Naive thymus-derived CD4-positive, alpha-beta T cell (primary cell): ENCODE data around the gene GRHL3. TPM values are rescaled to one million over a fixed set of nuclear protein-coding genes. Genes with fewer than 3 reads are reported as not detected.

Experiments
- ATAC-seq: fragments of 150-1000 bp; cut with Tn5 transposase; 2 replicates; pipeline ENCODE4 v1.10.0; 2021; ENCODE audit warnings: mild to moderate bottlenecking, moderate library complexity
- CTCF ChIA-PET: fragments of 350-600 bp; sonication (Branson Sonifier 250); formaldehyde crosslinking; loops from one replicate; lab custom pipeline; 2021; ENCODE audit warnings: antibody characterized with exemption; lab: Charles Lee
- POLR2A ChIA-PET: fragments of 350-600 bp; sonication (Branson Sonifier 250); formaldehyde crosslinking; loops from one replicate; lab custom pipeline; 2021; ENCODE audit warnings: antibody characterized with exemption, inconsistent platforms; lab: Charles Lee
- DNase-seq, 9 donors: peaks; one replicate each; pipeline versions ENCODE4 v3.0.0 to v3.0.0-alpha.2; 2020 to 2022; ENCODE audit warnings: mixed read lengths in 1 of 9
- H3K27ac ChIP-seq: one replicate; pipeline ENCODE4 v1.7.0; 2013; ENCODE audit warnings: mild to moderate bottlenecking, low read depth, low read length, moderate library complexity
- H3K27me3 ChIP-seq, 2 donors: one replicate each; pipeline ENCODE4 v1.7.0; 2013; ENCODE audit warnings: low read length in 2 of 2, mild to moderate bottlenecking in 2 of 2, moderate library complexity in 2 of 2; ENCODE audit not compliant: control insufficient read depth in 2 of 2, insufficient read depth in 2 of 2
- H3K36me3 ChIP-seq, 3 experiments: 1 replicate in 2 of 3; 2 replicates in 1 of 3; pipeline ENCODE4 v1.7.0; 2013; ENCODE audit warnings: low read length in 3 of 3, mild to moderate bottlenecking in 3 of 3, moderate library complexity in 1 of 3; ENCODE audit not compliant: insufficient read depth in 3 of 3, control insufficient read depth in 2 of 3
- H3K4me1 ChIP-seq, 2 donors: one replicate each; pipeline ENCODE4 v1.7.0; 2013; ENCODE audit warnings: low read length in 2 of 2, mild to moderate bottlenecking in 2 of 2, moderate library complexity in 1 of 2; ENCODE audit not compliant: control insufficient read depth in 2 of 2, insufficient read depth in 2 of 2
- H3K4me3 ChIP-seq: 2 replicates; pipeline ENCODE4 v1.7.0; 2013; ENCODE audit warnings: mild to moderate bottlenecking, low read length
- H3K9me3 ChIP-seq, 3 experiments: 1 replicate in 2 of 3; 2 replicates in 1 of 3; pipeline ENCODE4 v1.7.0; 2013; ENCODE audit warnings: low read length in 3 of 3; ENCODE audit not compliant: control insufficient read depth in 2 of 3
- H3K27ac Mint-ChIP-seq, 9 donors: one replicate each; pipeline ENCODE4 v1.8.0; 2020 to 2022; ENCODE audit warnings: mixed read lengths in 9 of 9, mild to moderate bottlenecking in 8 of 9, moderate library complexity in 5 of 9, inconsistent platforms in 2 of 9
- H3K27me3 Mint-ChIP-seq, 5 donors: one replicate each; pipeline ENCODE4 v1.8.0; 2021 to 2022; ENCODE audit warnings: mixed read lengths in 5 of 5, mild to moderate bottlenecking in 1 of 5
- H3K36me3 Mint-ChIP-seq, 5 donors: one replicate each; pipeline ENCODE4 v1.8.0; 2020 to 2022; ENCODE audit warnings: mixed read lengths in 5 of 5, mild to moderate bottlenecking in 3 of 5, inconsistent platforms in 1 of 5
- H3K4me1 Mint-ChIP-seq, 7 donors: one replicate each; pipeline ENCODE4 v1.8.0; 2020 to 2022; ENCODE audit warnings: mixed read lengths in 7 of 7, mild to moderate bottlenecking in 3 of 7, inconsistent platforms in 1 of 7
- H3K4me3 Mint-ChIP-seq, 10 donors: one replicate each; pipeline ENCODE4 v1.8.0; 2020 to 2022; ENCODE audit warnings: mild to moderate bottlenecking in 10 of 10, mixed read lengths in 10 of 10, moderate library complexity in 6 of 10, inconsistent platforms in 2 of 10
- H3K9me3 Mint-ChIP-seq, 11 donors: one replicate each; pipeline ENCODE4 v1.8.0; 2020 to 2022; ENCODE audit warnings: mixed read lengths in 11 of 11, mild to moderate bottlenecking in 4 of 11, inconsistent platforms in 1 of 11, moderate library complexity in 1 of 11
- intact Hi-C, 2 donors: fragments of 100-400 bp; cut with micrococcal nuclease; formaldehyde crosslinking; loops; one replicate each; pipeline ENCODE4 v1.15.1; 2023
- polyA plus RNA-seq, 2 donors: library from polyadenylated mRNA; unstranded; fragments of 300-500 nt; fragmentation: Illumina TruSeq; gene quantifications; one replicate each; pipeline ENCODE4 v1.2.3, GENCODE V29; 2021
- total RNA-seq, 6 experiments: library from RNA in 5 of 6; stranded (reverse) in 5 of 6; gene quantifications; 1 replicate in 5 of 6; 2 replicates in 1 of 6; pipeline ENCODE4 v1.2.3 and lab custom pipeline; 2021 to 2026

The GRHL3 gene
- total and polyA plus RNA-seq, 7 experiments from 2014 or later, result not detected

DNA sequence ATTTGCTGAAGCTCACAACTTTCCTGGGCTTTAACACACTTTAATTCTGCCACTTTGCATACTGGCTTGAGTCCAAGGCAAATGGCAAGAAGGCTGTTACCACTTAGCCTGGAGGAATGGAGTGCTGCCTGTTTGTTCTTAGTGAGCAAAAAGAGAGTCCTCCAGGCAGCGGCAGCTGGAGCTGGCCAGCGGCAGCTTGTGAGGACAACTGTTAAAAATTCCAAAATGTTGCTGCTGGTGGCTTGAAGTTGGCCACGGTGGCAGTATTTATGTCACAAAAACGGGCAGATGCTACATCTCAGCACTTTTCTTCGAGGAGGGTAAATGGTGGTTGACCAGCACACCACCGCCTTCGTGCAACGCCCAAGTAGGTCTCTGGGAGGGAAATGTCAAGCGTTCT lies 67.1 kb downstream of the GRHL3 start:
- POLR2A ChIA-PET, result interaction anchor here (0.6 kb wide), 1 partner anchor 192 kb away, joined by 3 read pairs; no protein-coding TSS in a partner anchor
- H3K27me3 Mint-ChIP-seq, result no peaks in the 10 kb centered on the region

DNA sequence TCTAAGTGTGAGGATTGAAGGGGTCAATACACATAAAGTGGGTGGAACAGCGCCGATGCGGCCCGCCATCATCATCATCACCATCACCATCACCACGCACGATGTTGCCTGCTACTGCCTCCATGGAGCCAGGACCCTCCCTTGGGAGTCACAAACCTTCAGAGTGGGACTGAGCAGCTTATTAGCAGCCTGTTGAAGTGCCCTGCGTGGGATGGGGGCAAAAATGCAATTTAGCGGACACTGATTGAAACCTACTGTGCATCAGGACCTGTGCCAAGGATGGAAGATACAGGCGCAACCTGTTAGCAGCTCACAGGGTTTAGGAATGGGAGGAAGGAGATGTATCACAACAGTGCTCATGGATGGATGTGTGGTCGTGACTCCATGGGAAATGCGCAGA lies 67.8 kb downstream of the GRHL3 start:
- H3K4me1 Mint-ChIP-seq, result peaks cover 10 to 39% (median 21%) of the 10 kb centered on the region in 7 donors
- H3K27me3 Mint-ChIP-seq, result no peaks in the 10 kb centered on the region
- H3K36me3 Mint-ChIP-seq, result peaks cover 0 to 52% (median 11%) of the 10 kb centered on the region in 5 donors
- Histone ChIP-seq H3K4me3 (no peak overlapping the region), H3K27me3 (no peaks in the 10 kb centered on the region), H3K9me3 (no peaks in the 10 kb centered on the region), H3K36me3 (peaks cover 0 to 7% (median 0%) of the 10 kb centered on the region in 3 experiments), H3K4me1 (peaks cover 4 to 7% of the 10 kb centered on the region in 2 donors), H3K27ac (no peak overlapping the region)
- H3K9me3 Mint-ChIP-seq, result no peaks in the 10 kb centered on the region
- no peak for ATAC-seq
- ChIA-PET POLR2A (no interaction called here), CTCF (interaction anchor here (1.2 to 2.0 kb wide), 2 partner anchors 185 to 187 kb away, joined by 5 to 13 read pairs; no protein-coding TSS in a partner anchor)
- peak overlapping the region in 2 of 9 donors; percentile 26 to 63 for H3K27ac Mint-ChIP-seq
- no peak overlapping the region for H3K4me3 Mint-ChIP-seq
- no peak for DNase-seq
- intact Hi-C loops, result no loop called here

More for the DNA sequence above, 67.1 kb downstream of the GRHL3 start:
- Histone ChIP-seq H3K36me3 (peaks cover 0 to 7% (median 0%) of the 10 kb centered on the region in 3 experiments), H3K27ac (no peak overlapping the region), H3K27me3 (no peaks in the 10 kb centered on the region), H3K4me1 (no peaks in the 10 kb centered on the region), H3K4me3 (no peak overlapping the region), H3K9me3 (no peaks in the 10 kb centered on the region)
- intact Hi-C loops, result no loop called here
- DNase-seq (no peak), ATAC-seq (no peak)
- Mint-ChIP-seq H3K36me3 (peaks cover 0 to 57% (median 16%) of the 10 kb centered on the region in 5 donors), H3K9me3 (no peaks in the 10 kb centered on the region), H3K4me1 (peaks cover 3 to 32% (median 14%) of the 10 kb centered on the region in 7 donors), H3K27ac (no peak overlapping the region), H3K4me3 (no peak overlapping the region)
- CTCF ChIA-PET, result interaction anchor here (0.8 to 1.0 kb wide), 3 partner anchors 185 to 201 kb away, joined by 3 read pairs; no protein-coding TSS in a partner anchor

- H3K36me3 ChIP-seq, result peaks cover 0 to 2% (median 0%) of the 10 kb centered on the region in 3 experiments
- Mint-ChIP-seq H3K36me3 (peaks cover 0 to 46% (median 7%) of the 10 kb centered on the region in 5 donors), H3K27ac (peak overlapping the region in 1 of 9 donors; percentile 30), H3K4me3 (no peak overlapping the region), H3K27me3 (no peaks in the 10 kb centered on the region), H3K9me3 (no peaks in the 10 kb centered on the region), H3K4me1 (peaks cover 18 to 47% (median 28%) of the 10 kb centered on the region in 7 donors)
- no peak overlapping the region for H3K4me3 ChIP-seq
- no peak overlapping the region for H3K27ac ChIP-seq
- ATAC-seq, result no peak
- CTCF ChIA-PET, result interaction anchor here (0.7 to 2.0 kb wide), 3 partner anchors 186 to 199 kb away, joined by 3 to 13 read pairs (median 5); no protein-coding TSS in a partner anchor
- no peaks in the 10 kb centered on the region for H3K27me3 ChIP-seq
- no peaks in the 10 kb centered on the region for H3K9me3 ChIP-seq
- POLR2A ChIA-PET, result no interaction called here
- H3K4me1 ChIP-seq, result peaks cover 12 to 14% of the 10 kb centered on the region in 2 donors
- no peak for DNase-seq
- intact Hi-C loops, result no loop called here
Observed at GRCh38 chr1:24387636-24388175, 68.5 kb downstream of the GRHL3 start.

- H3K27me3 Mint-ChIP-seq, result no peaks in the 10 kb centered on the region
- no peak overlapping the region for H3K4me3 Mint-ChIP-seq
- H3K4me1 Mint-ChIP-seq, result peaks cover 25 to 54% (median 34%) of the 10 kb centered on the region in 7 donors
Observed at GRCh38 chr1:24388331-24388885, 69.3 kb downstream of the GRHL3 start.

GRCh38 chr1:24389231-24389678 lies 70.1 kb downstream of the GRHL3 start:
- CTCF ChIA-PET, result no interaction called here
- H3K4me1 ChIP-seq, result peaks cover 12 to 29% of the 10 kb centered on the region in 2 donors
- intact Hi-C loops, result no loop called here
- H3K9me3 ChIP-seq, result no peaks in the 10 kb centered on the region
- no peaks in the 10 kb centered on the region for H3K27me3 Mint-ChIP-seq
- H3K4me1 Mint-ChIP-seq, result peaks cover 32 to 52% (median 36%) of the 10 kb centered on the region in 7 donors
- no peaks in the 10 kb centered on the region for H3K27me3 ChIP-seq
- no peak overlapping the region for H3K27ac ChIP-seq
- H3K9me3 Mint-ChIP-seq, result peaks cover 0 to 2% (median 0%) of the 10 kb centered on the region in 11 donors
- H3K36me3 Mint-ChIP-seq, result peaks cover 0 to 30% (median 0%) of the 10 kb centered on the region in 5 donors
- H3K36me3 ChIP-seq, result no peaks in the 10 kb centered on the region
- no peak overlapping the region for H3K4me3 Mint-ChIP-seq
- ATAC-seq, result no peak
- no peak overlapping the region for H3K4me3 ChIP-seq
- H3K27ac Mint-ChIP-seq, result no peak overlapping the region
- no peak for DNase-seq
- POLR2A ChIA-PET, result no interaction called here

More at GRCh38 chr1:24388331-24388885, 69.3 kb downstream of the GRHL3 start:
- Histone ChIP-seq H3K9me3 (no peaks in the 10 kb centered on the region), H3K36me3 (no peaks in the 10 kb centered on the region), H3K27me3 (no peaks in the 10 kb centered on the region), H3K4me3 (no peak overlapping the region), H3K4me1 (peaks cover 12 to 21% of the 10 kb centered on the region in 2 donors), H3K27ac (no peak overlapping the region)
- no peaks in the 10 kb centered on the region for H3K9me3 Mint-ChIP-seq
- peak overlapping the region in 1 of 9 donors; percentile 62 for H3K27ac Mint-ChIP-seq
- no peak for ATAC-seq
- no peak for DNase-seq
- CTCF ChIA-PET, result interaction anchor here (2.0 kb wide), 1 partner anchor 189 kb away, joined by 13 read pairs; no protein-coding TSS in a partner anchor
- H3K36me3 Mint-ChIP-seq, result peaks cover 0 to 39% (median 3%) of the 10 kb centered on the region in 5 donors
- intact Hi-C loops, result no loop called here
- POLR2A ChIA-PET, result no interaction called here

- Histone ChIP-seq H3K27ac (peak overlapping the region; percentile 60), H3K4me3 (peak overlapping the region; percentile 35), H3K9me3 (no peaks in the 10 kb centered on the region), H3K4me1 (peaks cover 12 to 29% of the 10 kb centered on the region in 2 donors), H3K36me3 (no peaks in the 10 kb centered on the region), H3K27me3 (no peaks in the 10 kb centered on the region)
- Mint-ChIP-seq H3K27me3 (no peaks in the 10 kb centered on the region), H3K4me1 (peaks cover 26 to 45% (median 40%) of the 10 kb centered on the region in 7 donors), H3K27ac (peak overlapping the region; percentile 76 to 97 (median 94)), H3K9me3 (peaks cover 0 to 2% (median 0%) of the 10 kb centered on the region in 11 donors), H3K4me3 (peak overlapping the region; percentile 61 to 87 (median 74)), H3K36me3 (peaks cover 0 to 30% (median 0%) of the 10 kb centered on the region in 5 donors)
- ATAC-seq (peak; percentile 91), DNase-seq (peak; percentile 37 to 70 (median 63))
- POLR2A ChIA-PET, result interaction anchor here (0.7 to 2.1 kb wide), 5 partner anchors 23 to 251 kb away, joined by 3 to 9 read pairs (median 4); partner anchors contain the start of genes NIPAL3 and STPG1
- intact Hi-C loops, result loop anchor here (1.0 to 10.0 kb wide), 9 partner anchors 24 to 524 kb away; partner anchors contain the start of genes FUCA1 (in 1 of the 2) and NIPAL3 (in 1 of the 2)
- CTCF ChIA-PET, result interaction anchor here (0.6 to 7.8 kb wide), 44 partner anchors 9 to 582 kb away, joined by 3 to 253 read pairs (median 4); partner anchors contain the start of genes GRHL3, NIPAL3 and STPG1
Observed at GRCh38 chr1:24390924-24391782, 72.0 kb downstream of the GRHL3 start.
